Fibroblast of gingiva (primary cell): Measurements from ENCODE around the gene TTLL7.
A peak's percentile ranks its signal among the peaks of the same experiment; 100 is the strongest.

ENCODE experiments used
- DNase-seq: peaks from one replicate; pipeline ENCODE4 v3.0.0-alpha.2; 2011; ENCODE audit warnings: low read depth

TTLL7 gene

GRCh38 chr1:83816836-83817235 lies 182.1 kb downstream of the TTLL7 start:
- no peak for DNase-seq

GRCh38 chr1:83815330-83815729 lies 183.6 kb downstream of the TTLL7 start:
- peak; percentile 94 for DNase-seq
